Transverse colon (tissue), 4 donors: Measurements from ENCODE around the gene SPTBN2. TPM values are rescaled to one million over a fixed set of nuclear protein-coding genes. Genes with fewer than 3 reads are reported as not detected.

Experiments used
- DNase-seq: peaks from one replicate; pipeline ENCODE4 v3.0.0-alpha.2; 2019
- H3K27ac ChIP-seq, 4 donors: fragments of 200-600 bp; sonication (generic); 2 replicates each; pipeline ENCODE4 v1.5.1; 2016 to 2018; ENCODE audit warnings: inconsistent platforms in 4 of 4
- H3K27me3 ChIP-seq: fragments of 200-600 bp; sonication (generic); 2 replicates; pipeline ENCODE4 v1.5.1; 2017; ENCODE audit warnings: inconsistent platforms
- H3K36me3 ChIP-seq, 4 donors: fragments of 200-600 bp; sonication (generic); 2 replicates each; pipeline ENCODE4 v1.5.1; 2017 to 2019; ENCODE audit warnings: inconsistent platforms in 4 of 4
- H3K4me1 ChIP-seq, 4 donors: fragments of 200-600 bp; sonication (generic); 2 replicates each; pipeline ENCODE4 v1.5.1; 2017 to 2020; ENCODE audit warnings: inconsistent platforms in 4 of 4
- H3K4me3 ChIP-seq, 4 donors: fragments of 200-600 bp; sonication (generic); 1 replicate in 1 of 4; 2 replicates in 3 of 4; pipeline versions ENCODE4 v1.5.1 to v1.6.1; 2017 to 2019; ENCODE audit warnings: inconsistent platforms in 4 of 4
- H3K9me3 ChIP-seq, 2 donors: fragments of 200-600 bp; sonication (generic); 2 replicates each; pipeline ENCODE4 v1.5.1; 2017 to 2019; ENCODE audit warnings: inconsistent platforms in 2 of 2
- EP300 ChIP-seq: sonication (generic); formaldehyde crosslinking; IDR thresholded peaks from one replicate; pipeline ENCODE4 v1.6.1; 2017; ENCODE audit warnings: antibody characterized with exemption, low read depth
- POLR2A ChIP-seq: fragments of 450-650 bp; IDR thresholded peaks from one replicate; pipeline ENCODE4 v1.6.1; 2016; ENCODE audit warnings: antibody characterized with exemption, mild to moderate bottlenecking, moderate library complexity
- POLR2AphosphoS5 ChIP-seq, 3 donors: sonication (generic); formaldehyde crosslinking; IDR thresholded peaks; one replicate each; pipeline ENCODE4 v1.6.1; 2016; ENCODE audit warnings: antibody characterized with exemption in 3 of 3
- WGBS, 2 donors: methylation state at CpG; one replicate each; pipeline ENCODE4 v1.1.5; 2018; ENCODE audit warnings: low coverage in 1 of 2; 5-methylcytosine and 5-hydroxymethylcytosine counted together
- in situ Hi-C, 4 donors: fragments of 200-750 bp; cut with MboI; loops; one replicate each; pipeline versions ENCODE4 v1.15.0 to v1.15.1; 2017; ENCODE audit warnings: low sequenced_read_pairs in 3 of 4, low pct_ligation_motif_present in 1 of 4, low pct_unique_long_range_greater_than_20kb in 1 of 4
- intact Hi-C: fragments of 100-400 bp; cut with DNase I; formaldehyde crosslinking; loops from one replicate; pipeline ENCODE4 v1.15.1; 2023; ENCODE audit warnings: low total_unique reads
- total RNA-seq, 4 donors: library from RNA; depleted of rRNA; stranded (reverse); fragments of >200 nt; gene quantifications; one replicate each; pipeline ENCODE4 v1.1.0, GENCODE V29; 2016
- TF ChIP-seq, protein P1 (sequence below), 5 experiments: fragments of 200-600 bp in 3 of 5; fragments of 450-650 bp in 2 of 5; sonication (generic) in 3 of 5; IDR thresholded peaks; 1 replicate in 2 of 5; 2 replicates in 3 of 5; pipeline ENCODE4 v1.5.1; 2016 to 2017; ENCODE audit warnings: antibody characterized with exemption in 5 of 5, inconsistent platforms in 3 of 5, mild to moderate bottlenecking in 2 of 5, moderate library complexity in 1 of 5

SPTBN2 gene
- total RNA-seq, 4 donors from 2014 or later: 0.75 to 2.2 (median 1.6) TPM

GRCh38 chr11:66686801-66687750 is 41.9 kb downstream of the SPTBN2 start:
- intact Hi-C loops (no loop called here), in situ Hi-C loops (loop anchor here in 2 of 4 donors (10.0 kb wide), 2 partner anchors 262 to 282 kb away; partner anchors contain the start of gene NPAS4 (in 1 of the 2))
- H3K4me3 ChIP-seq: no peak overlapping the region
- 92% methylated on average over 33 of the region's 33 CpGs; no CpG with 5 or more reads in 1 of the 2 donors for WGBS, 2 donors
- no peaks in the 10 kb centered on the region for H3K9me3 ChIP-seq
- H3K36me3 ChIP-seq: no peaks in the 10 kb centered on the region
- no peaks in the 10 kb centered on the region for H3K27me3 ChIP-seq
- no peak for DNase-seq
- TF ChIP-seq, protein P1, sequence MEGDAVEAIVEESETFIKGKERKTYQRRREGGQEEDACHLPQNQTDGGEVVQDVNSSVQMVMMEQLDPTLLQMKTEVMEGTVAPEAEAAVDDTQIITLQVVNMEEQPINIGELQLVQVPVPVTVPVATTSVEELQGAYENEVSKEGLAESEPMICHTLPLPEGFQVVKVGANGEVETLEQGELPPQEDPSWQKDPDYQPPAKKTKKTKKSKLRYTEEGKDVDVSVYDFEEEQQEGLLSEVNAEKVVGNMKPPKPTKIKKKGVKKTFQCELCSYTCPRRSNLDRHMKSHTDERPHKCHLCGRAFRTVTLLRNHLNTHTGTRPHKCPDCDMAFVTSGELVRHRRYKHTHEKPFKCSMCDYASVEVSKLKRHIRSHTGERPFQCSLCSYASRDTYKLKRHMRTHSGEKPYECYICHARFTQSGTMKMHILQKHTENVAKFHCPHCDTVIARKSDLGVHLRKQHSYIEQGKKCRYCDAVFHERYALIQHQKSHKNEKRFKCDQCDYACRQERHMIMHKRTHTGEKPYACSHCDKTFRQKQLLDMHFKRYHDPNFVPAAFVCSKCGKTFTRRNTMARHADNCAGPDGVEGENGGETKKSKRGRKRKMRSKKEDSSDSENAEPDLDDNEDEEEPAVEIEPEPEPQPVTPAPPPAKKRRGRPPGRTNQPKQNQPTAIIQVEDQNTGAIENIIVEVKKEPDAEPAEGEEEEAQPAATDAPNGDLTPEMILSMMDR (IDR thresholded peaks at IDR 0.05): no peak
- TF ChIP-seq EP300: no peak
- TF ChIP-seq POLR2A: no peak
- no peak for TF ChIP-seq POLR2AphosphoS5 (IDR thresholded peaks at IDR 0.05)
- H3K27ac ChIP-seq: no peak overlapping the region
- no peaks in the 10 kb centered on the region for H3K4me1 ChIP-seq

GRCh38 chr11:66686100-66686785 is 42.8 kb downstream of the SPTBN2 start:
- no peak overlapping the region for H3K4me3 ChIP-seq
- no peaks in the 10 kb centered on the region for H3K27me3 ChIP-seq
- TF ChIP-seq POLR2AphosphoS5 (IDR thresholded peaks at IDR 0.05) (no peak), POLR2A (no peak), EP300 (no peak)
- TF ChIP-seq, protein P1 (IDR thresholded peaks at IDR 0.05): no peak
- no peaks in the 10 kb centered on the region for H3K4me1 ChIP-seq
- intact Hi-C loops (no loop called here), in situ Hi-C loops (loop anchor here in 2 of 4 donors (10.0 kb wide), 2 partner anchors 261 to 281 kb away; partner anchors contain the start of gene NPAS4 (in 1 of the 2))
- 88 to 91% methylated on average over 3 to 15 of the region's 15 CpGs for WGBS, 2 donors
- H3K27ac ChIP-seq: no peak overlapping the region
- no peaks in the 10 kb centered on the region for H3K36me3 ChIP-seq
- H3K9me3 ChIP-seq: no peaks in the 10 kb centered on the region
- DNase-seq: no peak

GRCh38 chr11:66685276-66686099 is 43.5 kb downstream of the SPTBN2 start:
- Histone ChIP-seq H3K36me3 (no peaks in the 10 kb centered on the region), H3K4me1 (no peaks in the 10 kb centered on the region), H3K9me3 (no peaks in the 10 kb centered on the region), H3K27me3 (no peaks in the 10 kb centered on the region), H3K4me3 (no peak overlapping the region), H3K27ac (no peak overlapping the region)
- TF ChIP-seq POLR2AphosphoS5 (IDR thresholded peaks at IDR 0.05) (no peak), POLR2A (no peak), EP300 (no peak)
- TF ChIP-seq, protein P1 (IDR thresholded peaks at IDR 0.05): no peak
- WGBS, 2 donors: 87 to 90% methylated on average over 8 to 25 of the region's 27 CpGs
- intact Hi-C loops: no loop called here
- DNase-seq: no peak
- in situ Hi-C loops: loop anchor here in 2 of 4 donors (10.0 kb wide), 2 partner anchors 261 to 281 kb away; partner anchors contain the start of gene NPAS4 (in 1 of the 2)
